GM21619 (cell line): ENCODE data around the gene C16orf95.
"Not testable (repeated sequence)": the region's sequence is repeated elsewhere in the genome, so short reads cannot be mapped to it uniquely, and the experiment has no call there.

Source experiments
- ATAC-seq: cut with Tn5 transposase; IDR thresholded peaks from one replicate; pipeline ENCODE4 v1.9.1; 2021; ENCODE audit not compliant: unreplicated experiment

The C16orf95 gene, protein sequence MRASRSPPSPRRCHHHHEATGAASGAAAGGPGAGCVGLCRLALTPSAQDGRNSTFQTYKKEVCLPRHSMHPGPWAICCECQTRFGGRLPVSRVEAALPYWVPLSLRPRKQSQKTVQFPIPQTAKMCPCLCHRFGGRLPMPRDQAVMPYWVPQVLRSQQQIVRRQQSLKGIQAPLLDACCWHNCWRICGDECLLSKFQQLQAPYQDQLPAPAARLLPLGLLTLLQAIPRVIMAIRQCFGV

GRCh38 chr16:87316923-87317749, at the start of gene C16orf95:
Gene C16orf95 (minus strand): TSS chr16:87317392. CDS start chr16:87317242, 150 bp downstream.
- peak; percentile 86 for ATAC-seq

- no peak for ATAC-seq
Observed at GRCh38 chr16:87366930-87367329, 49.7 kb upstream of the C16orf95 start.

GRCh38 chr16:87366288-87366687, 49.1 kb upstream of the C16orf95 start:
- ATAC-seq: no peak

DNA sequence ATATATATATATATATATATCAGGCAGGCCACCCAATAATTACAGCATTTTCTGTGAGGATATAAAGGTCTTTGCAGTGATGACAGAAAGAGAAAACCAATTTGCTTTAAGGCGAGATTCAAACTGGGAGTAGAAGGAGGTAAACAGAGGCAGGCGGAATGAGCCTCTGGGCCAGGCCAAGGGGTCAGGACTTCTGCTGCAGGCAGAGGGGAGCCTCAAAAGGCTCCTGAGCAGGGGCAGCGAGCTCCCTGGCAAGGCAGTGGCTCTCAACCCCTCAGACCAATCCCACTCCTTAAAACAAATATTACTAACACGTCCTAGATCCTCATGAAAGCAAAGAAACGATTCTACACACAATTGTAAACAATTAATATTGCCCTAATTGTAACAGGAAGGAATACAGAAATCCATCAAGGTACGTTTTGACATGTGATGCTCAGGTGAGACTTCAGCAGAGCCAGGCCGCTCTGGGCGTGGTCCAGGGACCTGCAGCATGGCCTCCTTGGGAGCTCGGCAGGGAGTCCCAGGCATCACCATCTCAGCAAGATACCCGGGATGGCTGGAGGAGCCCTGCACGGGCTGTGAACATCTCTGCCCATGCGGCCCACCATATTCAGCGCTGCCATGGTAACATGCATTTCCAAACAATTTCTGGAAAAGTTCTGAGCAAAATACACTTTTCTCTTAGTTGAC, 48.0 kb upstream of the C16orf95 start:
- no peak for ATAC-seq

GRCh38 chr16:87363771-87364455, 46.7 kb upstream of the C16orf95 start:
- no peak for ATAC-seq

DNA sequence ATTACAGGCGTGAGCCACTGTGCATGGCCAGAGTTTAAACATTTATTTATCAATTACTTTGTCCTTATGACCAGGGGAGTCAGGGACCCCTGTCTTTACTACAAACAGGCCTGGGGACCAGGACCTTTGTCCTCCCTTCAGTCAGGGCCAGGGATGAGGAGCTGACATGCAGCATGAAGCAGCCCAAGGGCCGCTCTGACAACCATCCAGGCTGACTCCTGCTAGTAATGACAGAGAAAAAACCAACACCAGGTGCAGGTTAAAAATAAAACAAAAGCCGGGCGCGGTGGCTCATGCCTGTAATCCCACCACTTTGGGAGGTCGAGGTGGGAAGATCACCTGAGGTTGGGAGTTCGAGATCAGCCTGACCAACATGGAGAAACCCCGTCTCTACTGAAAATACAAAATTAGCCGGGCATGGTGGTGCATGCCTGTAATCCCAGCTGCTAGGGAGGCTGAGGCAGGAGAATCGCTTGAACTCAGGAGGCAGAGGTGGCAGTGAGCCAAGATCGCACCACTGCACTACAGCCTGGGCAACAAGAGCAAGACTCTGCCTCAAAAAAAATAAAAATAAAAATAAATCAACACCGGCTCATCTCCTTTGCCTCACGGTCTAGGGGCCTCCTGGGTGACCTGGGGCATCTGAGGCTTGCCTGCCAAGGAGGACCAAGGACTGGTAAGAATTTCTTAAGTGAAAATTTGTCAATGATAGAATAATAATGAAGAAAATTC, 45.8 kb upstream of the C16orf95 start:
- not testable (repeated sequence) for ATAC-seq

DNA sequence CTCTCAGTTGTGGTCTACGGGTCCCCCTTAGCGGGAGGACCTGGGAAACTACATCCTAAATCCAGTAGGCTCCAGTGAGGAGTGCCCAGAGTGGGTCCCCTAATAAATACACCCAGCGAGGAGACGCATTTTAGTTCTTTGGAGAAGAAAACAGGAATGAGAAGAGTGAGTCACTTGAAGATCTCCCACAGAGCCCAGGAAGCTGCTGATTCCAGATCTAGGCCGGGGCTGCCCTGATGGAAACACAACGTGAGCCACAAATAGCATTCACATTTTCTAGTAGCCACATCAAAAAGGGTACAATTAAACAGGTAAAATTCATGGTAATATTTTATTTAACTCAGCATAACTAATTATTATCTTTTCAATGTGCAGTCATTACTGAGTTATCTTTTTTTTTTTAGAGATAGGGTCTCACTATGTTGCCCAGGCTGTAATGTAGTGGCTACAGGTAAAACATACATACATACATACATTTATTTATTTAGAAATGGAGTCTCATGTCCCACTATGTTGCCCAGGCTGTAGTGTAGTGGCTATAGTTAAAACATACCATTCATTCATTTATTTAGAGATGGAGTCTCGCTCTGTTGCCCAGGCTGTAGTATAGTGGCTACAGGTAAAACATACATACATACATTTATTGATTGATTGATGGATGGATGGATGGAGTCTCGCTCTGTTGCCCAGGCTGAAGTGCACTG, 44.9 kb upstream of the C16orf95 start:
- no peak for ATAC-seq

GRCh38 chr16:87360862-87361610, 43.8 kb upstream of the C16orf95 start:
- no peak for ATAC-seq

DNA sequence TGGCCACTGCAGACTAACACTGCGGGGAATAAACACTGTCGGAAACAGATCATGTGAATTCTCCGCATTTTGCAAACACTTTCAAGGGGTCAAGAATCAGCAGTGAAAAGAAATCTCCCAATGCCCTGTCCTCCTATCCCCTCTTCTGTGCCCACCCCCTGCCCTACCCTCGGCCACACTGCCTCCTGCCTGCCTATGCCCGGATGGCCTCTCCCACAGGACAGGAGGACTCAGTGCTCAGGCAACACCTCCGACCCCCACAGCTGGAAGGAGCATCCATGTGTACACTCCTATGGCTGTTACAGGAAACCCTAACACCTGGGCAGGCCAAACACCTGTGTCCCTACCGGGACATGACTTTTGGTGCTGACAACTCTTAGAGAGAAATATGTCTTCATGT, 41.9 kb upstream of the C16orf95 start:
- ATAC-seq: no peak

- ATAC-seq: no peak
Observed at GRCh38 chr16:87358696-87359095, 41.5 kb upstream of the C16orf95 start.

DNA sequence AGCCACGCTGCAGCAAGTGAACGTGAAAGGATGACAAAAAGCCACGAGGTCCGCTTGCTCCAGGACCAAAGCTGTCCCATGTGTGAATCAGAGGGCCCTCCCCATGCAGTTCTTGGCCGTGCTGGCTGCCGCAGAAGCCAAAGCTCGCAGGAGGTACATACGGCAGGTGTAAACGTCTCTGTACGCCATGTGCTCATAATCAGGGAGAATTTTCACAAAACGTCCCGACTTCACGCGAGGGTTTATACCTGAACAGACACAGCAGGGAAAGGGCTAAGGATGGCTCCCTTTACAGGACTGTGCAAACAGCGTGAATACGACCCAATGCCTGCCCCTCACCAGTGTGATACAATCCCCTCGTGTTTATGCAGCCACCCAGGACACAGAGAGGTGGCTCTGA, 41.1 kb upstream of the C16orf95 start:
- no peak for ATAC-seq

DNA sequence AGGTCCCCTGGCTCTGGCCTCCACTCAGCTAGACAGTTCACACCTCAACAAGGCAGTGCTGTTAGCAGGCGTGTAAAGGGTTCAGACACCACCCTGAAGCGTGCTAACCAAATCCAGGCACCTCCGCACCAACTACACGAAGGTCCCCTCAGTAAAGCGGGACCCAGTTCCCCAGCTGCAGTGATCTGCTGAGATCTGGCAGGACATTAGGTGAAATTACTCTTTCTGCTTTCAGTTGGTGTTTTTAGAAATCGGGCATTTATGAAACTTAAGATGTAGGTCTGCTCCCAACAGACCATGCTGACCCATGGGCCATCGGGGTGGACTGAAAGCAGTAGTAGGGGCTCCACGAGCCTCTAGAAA, 39.3 kb upstream of the C16orf95 start:
- ATAC-seq: no peak

DNA sequence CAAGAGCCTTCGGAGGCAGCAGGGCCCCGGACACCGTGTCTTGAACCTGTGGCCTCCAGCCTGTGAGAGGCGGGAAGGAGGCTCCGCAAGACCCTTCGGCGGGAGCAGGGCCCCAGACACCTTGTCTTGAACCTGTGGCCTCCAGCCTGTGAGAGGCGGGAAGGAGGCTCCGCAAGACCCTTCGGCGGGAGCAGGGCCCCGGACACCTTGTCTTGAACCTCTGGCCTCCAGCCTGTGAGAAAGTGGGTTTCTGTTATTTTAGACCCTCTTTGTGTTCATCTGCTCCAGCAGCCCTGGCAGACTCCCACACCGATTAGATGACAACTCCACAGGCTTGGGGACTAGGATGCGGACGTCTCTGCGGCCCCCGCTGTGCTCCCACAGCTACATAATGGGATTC, 36.4 kb upstream of the C16orf95 start:
- no peak for ATAC-seq

- no peak for ATAC-seq
Observed at GRCh38 chr16:87352818-87353217, 35.6 kb upstream of the C16orf95 start.

DNA sequence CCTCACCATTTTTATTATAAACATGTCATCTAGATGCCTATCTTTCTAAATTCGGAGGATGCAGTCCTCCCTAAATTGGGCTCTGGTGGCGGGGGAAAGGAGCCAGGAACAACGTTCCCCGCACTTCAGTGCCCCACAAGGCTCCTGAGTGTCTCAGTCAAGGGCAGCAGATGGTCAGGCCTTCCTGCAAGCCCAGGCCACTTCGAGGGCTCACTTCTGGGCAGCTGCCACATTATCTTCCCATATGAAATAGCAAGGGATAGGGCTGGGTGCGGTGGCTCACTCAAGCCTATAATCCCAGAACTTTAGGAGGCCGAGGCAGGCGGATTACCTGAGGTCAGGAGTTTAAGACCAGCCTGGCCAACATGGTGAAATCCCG, 34.1 kb upstream of the C16orf95 start:
- ATAC-seq: no peak

DNA sequence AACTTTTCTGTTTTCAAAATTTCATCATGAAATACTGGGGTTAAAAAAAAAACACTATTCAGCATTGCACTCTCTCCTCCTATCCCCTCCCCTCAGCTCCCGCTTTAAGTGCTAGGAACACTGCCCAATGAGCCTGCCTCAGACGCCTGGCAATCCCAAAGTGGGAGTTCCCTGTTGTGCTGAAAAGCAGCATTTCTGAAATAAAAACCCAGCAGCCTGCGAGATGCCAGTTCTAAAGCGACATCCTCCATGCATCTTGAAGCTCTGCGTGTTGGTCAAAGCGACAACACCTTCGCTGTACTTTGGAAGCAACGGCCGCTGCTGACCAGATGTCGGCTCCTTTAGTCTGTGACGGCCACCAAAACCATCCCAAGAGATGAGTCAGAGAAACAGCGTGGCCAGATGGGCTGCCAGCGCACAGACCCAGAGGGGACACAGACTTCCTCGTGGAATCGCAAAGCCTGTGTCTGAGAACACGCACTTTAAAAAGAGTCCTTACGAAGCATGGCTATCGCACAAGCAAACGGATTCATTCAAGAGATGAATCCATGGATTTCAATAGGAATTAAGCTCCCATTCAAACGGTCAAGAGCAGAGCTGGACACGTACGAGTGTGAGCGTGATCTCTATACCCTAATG, 33.6 kb upstream of the C16orf95 start:
- ATAC-seq: no peak

DNA sequence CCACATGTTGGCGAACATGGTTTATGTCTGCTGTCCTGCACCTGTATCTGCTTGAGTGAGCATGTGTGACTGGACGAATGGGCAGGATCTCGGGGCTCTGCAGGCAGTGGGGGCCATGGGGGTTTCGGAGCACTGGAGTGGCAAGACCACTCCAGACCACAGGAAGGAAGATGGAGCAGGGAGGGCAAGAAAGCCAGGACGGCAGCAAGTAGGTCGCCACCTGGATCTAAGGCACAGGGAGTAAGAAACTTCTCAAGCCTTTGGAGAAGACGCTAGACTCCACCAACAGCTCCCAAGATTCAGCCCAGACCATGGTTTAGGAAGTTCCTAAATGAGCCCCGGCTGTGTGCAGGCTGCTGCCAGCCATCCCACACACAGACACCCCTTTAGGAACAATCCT, 32.8 kb upstream of the C16orf95 start:
- no peak for ATAC-seq

DNA sequence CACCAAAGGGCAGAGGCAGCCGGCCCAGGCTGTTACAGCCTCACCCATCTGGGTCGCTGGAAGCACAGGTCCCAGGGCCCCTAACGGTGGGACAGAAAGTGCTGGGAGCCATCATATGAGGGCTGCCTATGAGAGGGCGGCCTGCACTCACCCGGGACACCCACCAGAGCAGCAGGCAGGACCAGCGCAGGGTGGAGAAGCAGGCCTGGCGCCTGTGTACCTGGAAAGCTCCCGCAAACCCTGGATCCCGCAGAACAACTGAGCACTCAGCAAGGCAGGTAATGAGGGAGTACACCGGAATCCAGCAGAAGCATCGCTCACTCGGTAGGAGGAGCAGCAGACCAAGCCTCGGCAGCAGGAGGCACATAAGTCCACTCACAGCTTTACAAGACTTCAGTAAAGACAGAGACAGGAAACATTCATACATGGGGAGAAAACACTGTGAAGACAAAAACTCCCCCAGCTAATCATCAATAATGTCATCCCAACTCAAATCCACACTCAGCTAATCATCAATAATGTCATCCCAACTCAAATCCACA, 31.5 kb upstream of the C16orf95 start:
- ATAC-seq: no peak
